ENCODE data around the gene ERG.

The ERG gene

GRCh38 chr21:38429011-38429410 is 69.3 kb downstream of the ERG start:
- no peak overlapping the region for H3K4me3 ChIP-seq (ENCODE audit: low read depth in 1 of 5, low read length in 5 of 5)
- no peaks in the 10 kb centered on the region for H3K4me1 ChIP-seq (ENCODE audit: control insufficient read depth in 5 of 5, insufficient read depth in 5 of 5, low read length in 5 of 5)
- H3K27me3 ChIP-seq (ENCODE audit: control insufficient read depth in 5 of 5, insufficient read depth in 4 of 5, low read length in 5 of 5): peaks cover 0 to 2% (median 0%) of the 10 kb centered on the region in 5 donors
- H3K9me3 ChIP-seq (ENCODE audit: control insufficient read depth in 5 of 5, low read length in 5 of 5): no peaks in the 10 kb centered on the region
- no peak overlapping the region for H3K27ac ChIP-seq (ENCODE audit: low read depth, low read length)
- H3K9ac ChIP-seq (ENCODE audit: low read length in 5 of 5): no peak overlapping the region
- H3K36me3 ChIP-seq (ENCODE audit: control insufficient read depth in 5 of 5, insufficient read depth in 5 of 5, low read length in 5 of 5): peaks cover 0 to 11% (median 0%) of the 10 kb centered on the region in 5 donors

GRCh38 chr21:38428211-38428610 is 70.1 kb downstream of the ERG start:
- Histone ChIP-seq H3K4me3 (ENCODE audit: low read depth in 1 of 5, low read length in 5 of 5) (no peak overlapping the region), H3K4me1 (ENCODE audit: control insufficient read depth in 5 of 5, insufficient read depth in 5 of 5, low read length in 5 of 5) (no peaks in the 10 kb centered on the region), H3K9ac (ENCODE audit: low read length in 5 of 5) (no peak overlapping the region), H3K27ac (ENCODE audit: low read depth, low read length) (no peak overlapping the region), H3K9me3 (ENCODE audit: control insufficient read depth in 5 of 5, low read length in 5 of 5) (no peaks in the 10 kb centered on the region), H3K36me3 (ENCODE audit: control insufficient read depth in 5 of 5, insufficient read depth in 5 of 5, low read length in 5 of 5) (peaks cover 0 to 12% (median 0%) of the 10 kb centered on the region in 5 donors), H3K27me3 (ENCODE audit: control insufficient read depth in 5 of 5, insufficient read depth in 4 of 5, low read length in 5 of 5) (peaks cover 0 to 2% (median 0%) of the 10 kb centered on the region in 5 donors)

GRCh38 chr21:38424305-38425019 is 73.8 kb downstream of the ERG start:
- H3K9ac ChIP-seq (ENCODE audit: low read length in 5 of 5): no peak overlapping the region

GRCh38 chr21:38422082-38422481 is 76.2 kb downstream of the ERG start:
- H3K27me3 ChIP-seq (ENCODE audit: control insufficient read depth in 5 of 5, insufficient read depth in 4 of 5, low read length in 5 of 5): no peaks in the 10 kb centered on the region
- H3K9me3 ChIP-seq (ENCODE audit: control insufficient read depth in 5 of 5, low read length in 5 of 5): no peaks in the 10 kb centered on the region
- no peak overlapping the region for H3K9ac ChIP-seq (ENCODE audit: low read length in 5 of 5)
- H3K4me3 ChIP-seq (ENCODE audit: low read depth in 1 of 5, low read length in 5 of 5): no peak overlapping the region
- no peak overlapping the region for H3K27ac ChIP-seq (ENCODE audit: low read depth, low read length)
- H3K4me1 ChIP-seq (ENCODE audit: control insufficient read depth in 5 of 5, insufficient read depth in 5 of 5, low read length in 5 of 5): no peaks in the 10 kb centered on the region
- H3K36me3 ChIP-seq (ENCODE audit: control insufficient read depth in 5 of 5, insufficient read depth in 5 of 5, low read length in 5 of 5): peaks cover 0 to 27% (median 10%) of the 10 kb centered on the region in 5 donors

More at GRCh38 chr21:38424305-38425019, 73.8 kb downstream of the ERG start:
- Histone ChIP-seq H3K27me3 (ENCODE audit: control insufficient read depth in 5 of 5, insufficient read depth in 4 of 5, low read length in 5 of 5) (no peaks in the 10 kb centered on the region), H3K4me3 (ENCODE audit: low read depth in 1 of 5, low read length in 5 of 5) (no peak overlapping the region), H3K4me1 (ENCODE audit: control insufficient read depth in 5 of 5, insufficient read depth in 5 of 5, low read length in 5 of 5) (no peaks in the 10 kb centered on the region), H3K27ac (ENCODE audit: low read depth, low read length) (no peak overlapping the region), H3K9me3 (ENCODE audit: control insufficient read depth in 5 of 5, low read length in 5 of 5) (no peaks in the 10 kb centered on the region), H3K36me3 (ENCODE audit: control insufficient read depth in 5 of 5, insufficient read depth in 5 of 5, low read length in 5 of 5) (peaks cover 0 to 31% (median 10%) of the 10 kb centered on the region in 5 donors)

GRCh38 chr21:38420140-38420539 is 78.1 kb downstream of the ERG start:
- H3K4me1 ChIP-seq (ENCODE audit: control insufficient read depth in 5 of 5, insufficient read depth in 5 of 5, low read length in 5 of 5): no peaks in the 10 kb centered on the region
- no peak overlapping the region for H3K9ac ChIP-seq (ENCODE audit: low read length in 5 of 5)
- H3K9me3 ChIP-seq (ENCODE audit: control insufficient read depth in 5 of 5, low read length in 5 of 5): no peaks in the 10 kb centered on the region
- H3K4me3 ChIP-seq (ENCODE audit: low read depth in 1 of 5, low read length in 5 of 5): no peak overlapping the region
- H3K27ac ChIP-seq (ENCODE audit: low read depth, low read length): no peak overlapping the region
- H3K36me3 ChIP-seq (ENCODE audit: control insufficient read depth in 5 of 5, insufficient read depth in 5 of 5, low read length in 5 of 5): peaks cover 0 to 31% (median 14%) of the 10 kb centered on the region in 5 donors
- no peaks in the 10 kb centered on the region for H3K27me3 ChIP-seq (ENCODE audit: control insufficient read depth in 5 of 5, insufficient read depth in 4 of 5, low read length in 5 of 5)

GRCh38 chr21:38417726-38418125 is 80.6 kb downstream of the ERG start:
- H3K9ac ChIP-seq (ENCODE audit: low read length in 5 of 5): no peak overlapping the region
- H3K27me3 ChIP-seq (ENCODE audit: control insufficient read depth in 5 of 5, insufficient read depth in 4 of 5, low read length in 5 of 5): no peaks in the 10 kb centered on the region
- no peak overlapping the region for H3K4me3 ChIP-seq (ENCODE audit: low read depth in 1 of 5, low read length in 5 of 5)
- no peak overlapping the region for H3K27ac ChIP-seq (ENCODE audit: low read depth, low read length)
- no peaks in the 10 kb centered on the region for H3K9me3 ChIP-seq (ENCODE audit: control insufficient read depth in 5 of 5, low read length in 5 of 5)
- peaks cover 0 to 19% (median 8%) of the 10 kb centered on the region in 5 donors for H3K36me3 ChIP-seq (ENCODE audit: control insufficient read depth in 5 of 5, insufficient read depth in 5 of 5, low read length in 5 of 5)
- no peaks in the 10 kb centered on the region for H3K4me1 ChIP-seq (ENCODE audit: control insufficient read depth in 5 of 5, insufficient read depth in 5 of 5, low read length in 5 of 5)

GRCh38 chr21:38416791-38417190 is 81.5 kb downstream of the ERG start:
- H3K9ac ChIP-seq (ENCODE audit: low read length in 5 of 5): no peak overlapping the region
- H3K27ac ChIP-seq (ENCODE audit: low read depth, low read length): no peak overlapping the region
- H3K4me1 ChIP-seq (ENCODE audit: control insufficient read depth in 5 of 5, insufficient read depth in 5 of 5, low read length in 5 of 5): no peaks in the 10 kb centered on the region
- H3K4me3 ChIP-seq (ENCODE audit: low read depth in 1 of 5, low read length in 5 of 5): no peak overlapping the region
- H3K36me3 ChIP-seq (ENCODE audit: control insufficient read depth in 5 of 5, insufficient read depth in 5 of 5, low read length in 5 of 5): peaks cover 0 to 15% (median 4%) of the 10 kb centered on the region in 5 donors
- peaks cover 0 to 3% (median 0%) of the 10 kb centered on the region in 5 donors for H3K9me3 ChIP-seq (ENCODE audit: control insufficient read depth in 5 of 5, low read length in 5 of 5)
- H3K27me3 ChIP-seq (ENCODE audit: control insufficient read depth in 5 of 5, insufficient read depth in 4 of 5, low read length in 5 of 5): no peaks in the 10 kb centered on the region

- Histone ChIP-seq H3K27me3 (ENCODE audit: control insufficient read depth in 5 of 5, insufficient read depth in 4 of 5, low read length in 5 of 5) (no peaks in the 10 kb centered on the region), H3K4me3 (ENCODE audit: low read depth in 1 of 5, low read length in 5 of 5) (no peak overlapping the region), H3K4me1 (ENCODE audit: control insufficient read depth in 5 of 5, insufficient read depth in 5 of 5, low read length in 5 of 5) (no peaks in the 10 kb centered on the region), H3K9ac (ENCODE audit: low read length in 5 of 5) (no peak overlapping the region), H3K36me3 (ENCODE audit: control insufficient read depth in 5 of 5, insufficient read depth in 5 of 5, low read length in 5 of 5) (peaks cover 0 to 6% (median 4%) of the 10 kb centered on the region in 5 donors), H3K27ac (ENCODE audit: low read depth, low read length) (no peak overlapping the region), H3K9me3 (ENCODE audit: control insufficient read depth in 5 of 5, low read length in 5 of 5) (peaks cover 0 to 5% (median 0%) of the 10 kb centered on the region in 5 donors)
These were observed 84.2 kb downstream of the ERG start for GRCh38 chr21:38413958-38414548.

GRCh38 chr21:38410466-38410865 is 87.8 kb downstream of the ERG start:
- Histone ChIP-seq H3K36me3 (ENCODE audit: control insufficient read depth in 5 of 5, insufficient read depth in 5 of 5, low read length in 5 of 5) (peaks cover 0 to 2% (median 0%) of the 10 kb centered on the region in 5 donors), H3K4me3 (ENCODE audit: low read depth in 1 of 5, low read length in 5 of 5) (no peak overlapping the region), H3K27me3 (ENCODE audit: control insufficient read depth in 5 of 5, insufficient read depth in 4 of 5, low read length in 5 of 5) (no peaks in the 10 kb centered on the region), H3K9ac (ENCODE audit: low read length in 5 of 5) (no peak overlapping the region), H3K9me3 (ENCODE audit: control insufficient read depth in 5 of 5, low read length in 5 of 5) (peaks cover 0 to 5% (median 0%) of the 10 kb centered on the region in 5 donors), H3K4me1 (ENCODE audit: control insufficient read depth in 5 of 5, insufficient read depth in 5 of 5, low read length in 5 of 5) (no peaks in the 10 kb centered on the region), H3K27ac (ENCODE audit: low read depth, low read length) (no peak overlapping the region)

- H3K27ac ChIP-seq (ENCODE audit: low read depth, low read length): no peak overlapping the region
- H3K4me3 ChIP-seq (ENCODE audit: low read depth in 1 of 5, low read length in 5 of 5): no peak overlapping the region
- H3K9ac ChIP-seq (ENCODE audit: low read length in 5 of 5): no peak overlapping the region
- H3K9me3 ChIP-seq (ENCODE audit: control insufficient read depth in 5 of 5, low read length in 5 of 5): peaks cover 0 to 5% (median 0%) of the 10 kb centered on the region in 5 donors
- no peaks in the 10 kb centered on the region for H3K36me3 ChIP-seq (ENCODE audit: control insufficient read depth in 5 of 5, insufficient read depth in 5 of 5, low read length in 5 of 5)
- peaks cover 0 to under 1% (median 0%) of the 10 kb centered on the region in 5 donors for H3K27me3 ChIP-seq (ENCODE audit: control insufficient read depth in 5 of 5, insufficient read depth in 4 of 5, low read length in 5 of 5)
- H3K4me1 ChIP-seq (ENCODE audit: control insufficient read depth in 5 of 5, insufficient read depth in 5 of 5, low read length in 5 of 5): peaks cover 0 to under 1% (median 0%) of the 10 kb centered on the region in 5 donors
These were observed 88.4 kb downstream of the ERG start for GRCh38 chr21:38409907-38410306.

All from subcutaneous abdominal adipose tissue (tissue), 5 donors.